ENCODE results near the gene SUMO2.
"Not testable (repeated sequence)": the region's sequence is repeated elsewhere in the genome, so short reads cannot be mapped to it uniquely, and the experiment has no call there.

The SUMO2 gene

GRCh38 chr17:75209061-75209460 lies 26.3 kb upstream of the SUMO2 start:
- ATAC-seq: no peak
- TF ChIP-seq ZFP30 (CRISPR knock-in tag; IDR thresholded peaks at IDR 0.05) (no peak), ZNF565 (CRISPR knock-in tag; conservative IDR thresholded peaks at IDR 0.05; ENCODE audit: low read depth) (no peak), CSRNP3 (CRISPR knock-in tag; IDR thresholded peaks at IDR 0.05) (no peak), TOX (CRISPR knock-in tag; IDR thresholded peaks at IDR 0.05; ENCODE audit: borderline replicate concordance) (no peak), ISL1 (CRISPR knock-in tag; IDR thresholded peaks at IDR 0.05) (no peak), PPARA (CRISPR knock-in tag; IDR thresholded peaks at IDR 0.05; ENCODE audit: borderline replicate concordance) (no peak), TSHZ2 (CRISPR knock-in tag; IDR thresholded peaks at IDR 0.05) (no peak)

GRCh38 chr17:75208161-75208560 lies 25.4 kb upstream of the SUMO2 start:
- no peak for ATAC-seq

GRCh38 chr17:75207760-75208159 lies 25.0 kb upstream of the SUMO2 start:
- TF ChIP-seq ISL1 (CRISPR knock-in tag; IDR thresholded peaks at IDR 0.05) (no peak), ZFP30 (CRISPR knock-in tag; IDR thresholded peaks at IDR 0.05) (no peak), ZFP3 (CRISPR knock-in tag; IDR thresholded peaks at IDR 0.05) (no peak), TSHZ2 (CRISPR knock-in tag; IDR thresholded peaks at IDR 0.05) (no peak), PATZ1 (CRISPR knock-in tag; IDR thresholded peaks at IDR 0.05; ENCODE audit: borderline replicate concordance) (no peak), CREB5 (CRISPR knock-in tag; IDR thresholded peaks at IDR 0.05; ENCODE audit: low read depth) (no peak), ARNTL (CRISPR knock-in tag; IDR thresholded peaks at IDR 0.05; ENCODE audit: borderline replicate concordance, low read depth) (no peak), ZNF70 (CRISPR knock-in tag; IDR thresholded peaks at IDR 0.05) (no peak), GLIS3 (CRISPR knock-in tag; IDR thresholded peaks at IDR 0.05) (no peak), TCF4 (CRISPR knock-in tag; IDR thresholded peaks at IDR 0.05; ENCODE audit: borderline replicate concordance) (no peak), ZC3H10 (CRISPR knock-in tag; IDR thresholded peaks at IDR 0.05) (no peak), RARB (CRISPR knock-in tag; IDR thresholded peaks at IDR 0.05) (no peak), SNAI2 (CRISPR knock-in tag; IDR thresholded peaks at IDR 0.05) (no peak), POU6F1 (CRISPR knock-in tag; IDR thresholded peaks at IDR 0.05; ENCODE audit: borderline replicate concordance, low read depth) (no peak), ZNF565 (CRISPR knock-in tag; conservative IDR thresholded peaks at IDR 0.05; ENCODE audit: low read depth) (no peak)
- ATAC-seq: no peak

More at GRCh38 chr17:75208161-75208560, 25.4 kb upstream of the SUMO2 start:
- TF ChIP-seq PPARA (CRISPR knock-in tag; IDR thresholded peaks at IDR 0.05; ENCODE audit: borderline replicate concordance): no peak
- no peak for TF ChIP-seq CREB5 (CRISPR knock-in tag; IDR thresholded peaks at IDR 0.05; ENCODE audit: low read depth)

GRCh38 chr17:75207050-75207407 lies 24.3 kb upstream of the SUMO2 start:
- ATAC-seq: not testable (repeated sequence)

All from SK-N-SH treated with all-trans-retinoic acid at 6 μM for 48 hours (cell line).